Endothelial cell of umbilical vein (primary cell): ENCODE measurements around the gene SERPINB3. TPM values are rescaled to one million over a fixed set of nuclear protein-coding genes. Genes with fewer than 3 reads are reported as not detected.

Source experiments
- BruUV-seq: library from RNA; stranded (reverse); fragments of 400-500 nt; replicated peaks from 2 replicates; lab custom pipeline; 2021; lab: Mats Ljungman, UMichigan
- CTCF ChIA-PET: fragments of 300-600, 350-600 bp; sonication (Branson Sonifier 250); formaldehyde crosslinking; loops from one replicate; lab custom pipeline; 2021; ENCODE audit warnings: antibody characterized with exemption, inconsistent platforms; lab: Charles Lee
- POLR2A ChIA-PET: fragments of 300-600, 350-600 bp; sonication (Branson Sonifier 250); formaldehyde crosslinking; loops from one replicate; lab custom pipeline; 2021; ENCODE audit warnings: antibody characterized with exemption, inconsistent platforms; lab: Charles Lee
- DNase-seq: peaks from one replicate; pipeline ENCODE4 v3.0.0-alpha.2; 2011; ENCODE audit warnings: low read depth, low spot score
- FAIRE-seq: peaks from 2 replicates; lab custom pipeline; 2011; peaks lifted over from hg19 to GRCh38; lab: Jason Lieb, UNC
- H2AFZ ChIP-seq: 2 replicates; pipeline ENCODE4 v1.6.0; 2012; ENCODE audit warnings: low read depth, low read length, control low read depth, inconsistent platforms
- H3K27ac ChIP-seq: 2 replicates; pipeline ENCODE4 v1.5.1; 2011; ENCODE audit warnings: low read depth, mild to moderate bottlenecking, control low read depth, low read length, moderate library complexity; ENCODE audit not compliant: insufficient read depth
- H3K27me3 ChIP-seq, 2 experiments: 2 replicates each; pipeline versions ENCODE4 v1.6.0 to v1.6.1; 2011; ENCODE audit warnings: low read length in 2 of 2, mixed read lengths in 1 of 2; ENCODE audit not compliant: control insufficient read depth in 2 of 2, insufficient read depth in 2 of 2
- H3K36me3 ChIP-seq, 2 experiments: 2 replicates in 1 of 2; 3 replicates in 1 of 2; pipeline ENCODE4 v1.5.1; 2011; ENCODE audit warnings: low read length in 2 of 2, mild to moderate bottlenecking in 1 of 2, moderate library complexity in 1 of 2; ENCODE audit not compliant: control insufficient read depth in 2 of 2, insufficient read depth in 2 of 2; ENCODE audit errors: extremely low read depth in 1 of 2
- H3K4me1 ChIP-seq: 3 replicates; pipeline ENCODE4 v1.5.1; 2011; ENCODE audit warnings: mild to moderate bottlenecking, low read length; ENCODE audit not compliant: control insufficient read depth, insufficient read depth; ENCODE audit errors: extremely low read depth
- H3K4me2 ChIP-seq: 2 replicates; pipeline ENCODE4 v1.6.1; 2011; ENCODE audit warnings: low read length, control low read depth, mixed read lengths; ENCODE audit not compliant: insufficient read depth
- H3K4me3 ChIP-seq, 3 experiments: fragments of 200-600 bp in 1 of 3; sonication (generic), shearing (Covaris generic) in 1 of 3; replicated peaks in 1 of 3; 2 replicates each; pipeline ENCODE4 v1.5.1; 2011 to 2016; ENCODE audit warnings: control low read depth in 3 of 3, low read length in 3 of 3, mild to moderate bottlenecking in 2 of 3, inconsistent platforms in 1 of 3, low read depth in 1 of 3, moderate library complexity in 1 of 3; ENCODE audit not compliant: insufficient read depth in 1 of 3
- H3K79me2 ChIP-seq: 2 replicates; pipeline ENCODE4 v1.6.0; 2012; ENCODE audit warnings: low read length, inconsistent platforms; ENCODE audit not compliant: control insufficient read depth, insufficient read depth
- H3K9ac ChIP-seq: replicated peaks from 2 replicates; pipeline ENCODE3; 2011; ENCODE audit warnings: low read length, control low read depth; ENCODE audit not compliant: insufficient read depth; ENCODE audit errors: extremely low read depth
- H3K9me1 ChIP-seq: replicated peaks from 3 replicates; pipeline ENCODE4 v1.6.0; 2011; ENCODE audit warnings: mild to moderate bottlenecking, low read length; ENCODE audit not compliant: control insufficient read depth, insufficient read depth; ENCODE audit errors: extremely low read depth
- H3K9me3 ChIP-seq: replicated peaks from 2 replicates; pipeline ENCODE4 v1.5.1; 2012; ENCODE audit warnings: low read length, inconsistent platforms; ENCODE audit not compliant: control insufficient read depth, insufficient read depth
- H4K20me1 ChIP-seq: replicated peaks from 2 replicates; pipeline ENCODE3; 2011; ENCODE audit warnings: mild to moderate bottlenecking, low read length; ENCODE audit not compliant: control insufficient read depth, insufficient read depth; ENCODE audit errors: extremely low read depth
- CTCF ChIP-seq, 2 donors: IDR thresholded peaks; 1 replicate in 1 of 2; 2 replicates in 1 of 2; pipeline ENCODE4 v1.5.1; 2011; ENCODE audit warnings: low read length in 2 of 2, mild to moderate bottlenecking in 2 of 2, moderate library complexity in 2 of 2, control low read depth in 1 of 2, inconsistent platforms in 1 of 2, low read depth in 1 of 2; ENCODE audit not compliant: insufficient read depth in 1 of 2; ENCODE audit errors: extremely low read depth in 1 of 2
- GATA2 ChIP-seq: IDR thresholded peaks from 2 replicates; pipeline ENCODE4 v1.7.0; 2011; ENCODE audit warnings: low read depth, mild to moderate bottlenecking, moderate library complexity, mixed read lengths, low read length; ENCODE audit not compliant: insufficient read length, insufficient read depth
- JUN ChIP-seq: IDR thresholded peaks from 2 replicates; pipeline ENCODE4 v1.6.1; 2011; ENCODE audit warnings: borderline replicate concordance, low read depth; ENCODE audit not compliant: insufficient read length, insufficient read depth
- dilution Hi-C: fragments of 300-500 bp; cut with MboI; formaldehyde crosslinking; loops from one replicate; pipeline ENCODE4 v1.15.0; 2019; ENCODE audit warnings: low sequenced_read_pairs; ENCODE audit not compliant: extremely low pct_ligation_motif_present
- intact Hi-C: fragments of 100-400 bp; cut with micrococcal nuclease; formaldehyde crosslinking; loops from one replicate; pipeline ENCODE4 v1.10.0; 2022
- polyA plus RNA-seq, 4 experiments: library from polyadenylated mRNA; depleted of rRNA in 3 of 4; stranded (reverse) in 3 of 4; unstranded in 1 of 4; fragments of >200 nt; gene quantifications; 2 replicates each; pipeline versions ENCODE4 v1.2.1 to v1.2.3, GENCODE V29; 2011 to 2012; ENCODE audit warnings: missing spikeins in 1 of 4
- total RNA-seq: library from RNA; stranded (reverse); gene quantifications from 2 replicates; pipeline ENCODE4 v1.2.3, GENCODE V29; 2021

The SERPINB3 gene
- total and polyA plus RNA-seq, 2 donors (not counting 3 experiments of a cell fraction or from before 2014, with no cell fraction given), result not detected

GRCh38 chr18:63619661-63620060 is 42.0 kb downstream of the SERPINB3 start:
- Histone ChIP-seq H3K36me3 (no peaks in the 10 kb centered on the region), H2AFZ (no peak overlapping the region), H3K4me2 (no peak overlapping the region), H3K79me2 (no peaks in the 10 kb centered on the region), H3K4me1 (no peaks in the 10 kb centered on the region), H3K4me3 (no peak overlapping the region), H3K27ac (no peak overlapping the region), H3K9ac (no peak overlapping the region), H3K9me3 (no peaks in the 10 kb centered on the region), H4K20me1 (no peaks in the 10 kb centered on the region), H3K27me3 (no peaks in the 10 kb centered on the region), H3K9me1 (no peaks in the 10 kb centered on the region)
- no TSS peak for BruUV-seq
- TF ChIP-seq JUN, result no peak
- no peak for TF ChIP-seq GATA2
- POLR2A ChIA-PET, result no interaction called here
- dilution Hi-C loops (no loop called here), intact Hi-C loops (no loop called here)
- CTCF ChIA-PET, result no interaction called here
- FAIRE-seq (no peak), DNase-seq (no peak)

- intact Hi-C loops (no loop called here), dilution Hi-C loops (no loop called here)
- CTCF ChIA-PET, result no interaction called here
- no peak for TF ChIP-seq CTCF (IDR thresholded peaks at IDR 0.05; ENCODE audit: extremely low read depth in 1 of 2, insufficient read depth in 1 of 2, low read depth in 1 of 2, low read length in 2 of 2)
- Histone ChIP-seq H3K4me2 (no peak overlapping the region), H3K9me1 (no peaks in the 10 kb centered on the region), H3K9ac (no peak overlapping the region), H4K20me1 (no peaks in the 10 kb centered on the region), H2AFZ (no peak overlapping the region), H3K27me3 (no peaks in the 10 kb centered on the region), H3K36me3 (no peaks in the 10 kb centered on the region), H3K27ac (no peak overlapping the region), H3K4me1 (no peaks in the 10 kb centered on the region), H3K9me3 (no peaks in the 10 kb centered on the region), H3K79me2 (no peaks in the 10 kb centered on the region), H3K4me3 (no peak overlapping the region)
- DNase-seq (no peak), FAIRE-seq (no peak)
- no TSS peak for BruUV-seq
- POLR2A ChIA-PET, result no interaction called here
Observed at GRCh38 chr18:63617915-63618234, 43.8 kb downstream of the SERPINB3 start.
